ENCODE results near the gene ARG2. TPM values are rescaled to one million over a fixed set of nuclear protein-coding genes. Genes with fewer than 3 reads are reported as not detected.

ARG2 gene
- total RNA-seq, 1 experiment from 2014 or later, result 35.2 TPM

- WGBS (ENCODE audit: extremely low coverage, insufficient read length, low lambda C conversion rate), result no CpG with 5 or more reads among the region's 5 CpGs
- H3K27ac Mint-ChIP-seq, result no peak overlapping the region; a peak in 1 of 7 replicates
These were observed 13.9 kb downstream of the ARG2 start for GRCh38 chr14:67633451-67634147.

More at GRCh38 chr14:67633451-67634147, 13.9 kb downstream of the ARG2 start:
- no peak overlapping the region for H2AFZ ChIP-seq (ENCODE audit: low read length)
- H3K4me2 ChIP-seq (ENCODE audit: insufficient read depth, insufficient read length, low read length), result no peak overlapping the region
- H2AK5ac ChIP-seq (ENCODE audit: insufficient read length, low read length), result no peak overlapping the region
- H2BK20ac ChIP-seq (ENCODE audit: low read depth, low read length, poor library complexity, severe bottlenecking), result no peak overlapping the region
- H3K79me2 ChIP-seq (ENCODE audit: insufficient read depth, low read length), result no peaks in the 10 kb centered on the region
- H2BK15ac ChIP-seq (ENCODE audit: low read depth, low read length), result no peak overlapping the region
- H4K5ac ChIP-seq (ENCODE audit: insufficient read length, low read depth, low read length), result no peak overlapping the region
- H2BK5ac ChIP-seq (ENCODE audit: insufficient read length, low read length), result no peak overlapping the region
- H3K18ac ChIP-seq (ENCODE audit: insufficient read length, low read depth, low read length), result no peak overlapping the region
- H3K23me2 ChIP-seq (ENCODE audit: insufficient read length, low read depth, low read length, poor library complexity, severe bottlenecking), result no peaks in the 10 kb centered on the region
- H3K14ac ChIP-seq (ENCODE audit: insufficient read depth, low read length), result no peak overlapping the region
- no peak for TF ChIP-seq CTCF (conservative IDR thresholded peaks at IDR 0.05)
- H3K9me3 Mint-ChIP-seq, result no peaks in the 10 kb centered on the region
- H3K9me3 ChIP-seq (ENCODE audit: control insufficient read depth, low read depth, low read length), result no peaks in the 10 kb centered on the region
- H3K27ac ChIP-seq (ENCODE audit: insufficient read length, low read depth, low read length), result no peak overlapping the region
- no peak for DNase-seq
- H3K4me1 ChIP-seq (ENCODE audit: insufficient read depth, low read length), result no peaks in the 10 kb centered on the region
- H4K20me1 ChIP-seq (ENCODE audit: control insufficient read depth, insufficient read depth, insufficient read length), result no peaks in the 10 kb centered on the region
- no peak overlapping the region for H3K9ac ChIP-seq (ENCODE audit: extremely low read depth, insufficient read length, low read length)
- H3K4me3 Mint-ChIP-seq, result no peak overlapping the region
- no peak overlapping the region for H2BK12ac ChIP-seq (ENCODE audit: insufficient read length, low read depth, low read length)
- H3T11ph ChIP-seq (ENCODE audit: low read length), result no peak overlapping the region
- no peaks in the 10 kb centered on the region for H3K4me1 Mint-ChIP-seq
- H4K91ac ChIP-seq (ENCODE audit: insufficient read length, low read depth, low read length), result no peak overlapping the region
- no peak overlapping the region for H3K23ac ChIP-seq (ENCODE audit: insufficient read length, low read depth, low read length)
- no peaks in the 10 kb centered on the region for H3K79me1 ChIP-seq (ENCODE audit: insufficient read depth, low read depth, low read length, poor library complexity, severe bottlenecking)
- H2BK120ac ChIP-seq (ENCODE audit: low read depth, low read length, poor library complexity, severe bottlenecking), result no peak overlapping the region
- no peak overlapping the region for H3K4ac ChIP-seq (ENCODE audit: low read depth, low read length)
- H4K8ac ChIP-seq (replicated peaks; ENCODE audit: insufficient read length, low read depth, low read length), result no peak overlapping the region
- H3K27me3 ChIP-seq (ENCODE audit: insufficient read depth, low read length), result no peaks in the 10 kb centered on the region
- peaks cover 5 to 6% (median 6%) of the 10 kb centered on the region in 3 experiments; a peak in 5 of 7 replicates for H3K36me3 Mint-ChIP-seq (ENCODE audit: insufficient read depth in 1 of 3, low read depth in 3 of 3)
- no peak overlapping the region for H3K56ac ChIP-seq (ENCODE audit: insufficient read length, low read depth, low read length)
- H3K27me3 Mint-ChIP-seq (ENCODE audit: low read depth), result no peaks in the 10 kb centered on the region
